Medulla oblongata (tissue), 1 donor: ENCODE measurements around the gene PCDHA11.
A peak's percentile ranks its signal among the peaks of the same experiment; 100 is the strongest.
"Not testable (repeated sequence)": the region's sequence is repeated elsewhere in the genome, so short reads cannot be mapped to it uniquely, and the experiment has no call there.

Experiments used
- DNase-seq: peaks from one replicate; pipeline ENCODE4 v3.0.0-alpha.2; 2015; ENCODE audit errors: extremely low spot score

PCDHA11 gene

GRCh38 chr5:140848139-140849102 is 20.3 kb upstream of the PCDHA11 start, which contains the start of gene PCDHA9:
Gene PCDHA9, plus strand, starts transcription at chr5:140848382. Its CDS starts 114 bp downstream, at chr5:140848496.
- DNase-seq: peak; percentile 23

- DNase-seq: not testable (repeated sequence)
These were observed 18.7 kb upstream of the PCDHA11 start for GRCh38 chr5:140849831-140850634.

- peak; percentile 85 for DNase-seq
These were observed 12.7 kb upstream of the PCDHA11 start, which contains the start of gene PCDHA10 for GRCh38 chr5:140855772-140856674. Gene PCDHA10, plus strand, starts transcription at chr5:140855897. Its CDS starts 152 bp downstream, at chr5:140856049.

- DNase-seq: no peak
These were observed 11.4 kb upstream of the PCDHA11 start for GRCh38 chr5:140857177-140857986.

GRCh38 chr5:140857987-140858240 is 10.8 kb upstream of the PCDHA11 start:
- no peak for DNase-seq

GRCh38 chr5:140862441-140863295 is 6.1 kb upstream of the PCDHA11 start:
- no peak for DNase-seq

- DNase-seq: no peak
These were observed 764 bp downstream of the PCDHA11 start for GRCh38 chr5:140869555-140869886.

- no peak for DNase-seq
These were observed 1.8 kb downstream of the PCDHA11 start for GRCh38 chr5:140870221-140871201.

- peak; percentile 7 for DNase-seq
These were observed 6.6 kb downstream of the PCDHA11 start, which contains the start of gene PCDHA12 for GRCh38 chr5:140875085-140876065. Gene PCDHA12, plus strand, starts transcription at chr5:140875308. Its CDS starts 165 bp downstream, at chr5:140875473.

GRCh38 chr5:140876541-140877261 is 7.9 kb downstream of the PCDHA11 start:
- not testable (repeated sequence) for DNase-seq

- no peak for DNase-seq
These were observed 8.5 kb downstream of the PCDHA11 start for GRCh38 chr5:140877262-140877581.

GRCh38 chr5:140881889-140882590 is 13.3 kb downstream of the PCDHA11 start, which contains the start of gene PCDHA13:
Gene PCDHA13, plus strand, starts transcription at chr5:140882124. Its CDS starts 145 bp downstream, at chr5:140882269.
- DNase-seq: peak; percentile 36

- DNase-seq: peak; percentile 54
These were observed 13.8 kb downstream of the PCDHA11 start for GRCh38 chr5:140882591-140882899.

GRCh38 chr5:140883373-140883772 is 14.6 kb downstream of the PCDHA11 start:
- DNase-seq: no peak

- DNase-seq: no peak
These were observed 15.4 kb downstream of the PCDHA11 start for GRCh38 chr5:140883927-140884697.
